Omental fat pad (tissue), 4 donors: ENCODE measurements around the gene RASSF4. TPM values are rescaled to one million over a fixed set of nuclear protein-coding genes. Genes with fewer than 3 reads are reported as not detected.

Experiments used
- ATAC-seq: fragments of 150-250 bp; one replicate; pipeline ENCODE4 v1.9.1; 2016; ENCODE audit warnings: mild to moderate bottlenecking, moderate library complexity; ENCODE audit not compliant: low FRiP score
- DNase-seq: peaks from one replicate; pipeline ENCODE4 v3.0.0-alpha.2; 2019; ENCODE audit warnings: low spot score
- total RNA-seq, 4 donors: library from RNA; depleted of rRNA; stranded (reverse); fragments of >200 nt; gene quantifications; one replicate each; pipeline ENCODE4 v1.1.0, GENCODE V29; 2016
- TF ChIP-seq, protein P1 (sequence below), 3 donors: fragments of 450-650 bp; IDR thresholded peaks; one replicate each; pipeline ENCODE4 v1.5.1; 2016 to 2017; ENCODE audit warnings: antibody characterized with exemption in 3 of 3, mild to moderate bottlenecking in 3 of 3, moderate library complexity in 2 of 3

RASSF4 gene
- total RNA-seq, 4 donors from 2014 or later = 75.1 to 229 (median 142) TPM

DNA sequence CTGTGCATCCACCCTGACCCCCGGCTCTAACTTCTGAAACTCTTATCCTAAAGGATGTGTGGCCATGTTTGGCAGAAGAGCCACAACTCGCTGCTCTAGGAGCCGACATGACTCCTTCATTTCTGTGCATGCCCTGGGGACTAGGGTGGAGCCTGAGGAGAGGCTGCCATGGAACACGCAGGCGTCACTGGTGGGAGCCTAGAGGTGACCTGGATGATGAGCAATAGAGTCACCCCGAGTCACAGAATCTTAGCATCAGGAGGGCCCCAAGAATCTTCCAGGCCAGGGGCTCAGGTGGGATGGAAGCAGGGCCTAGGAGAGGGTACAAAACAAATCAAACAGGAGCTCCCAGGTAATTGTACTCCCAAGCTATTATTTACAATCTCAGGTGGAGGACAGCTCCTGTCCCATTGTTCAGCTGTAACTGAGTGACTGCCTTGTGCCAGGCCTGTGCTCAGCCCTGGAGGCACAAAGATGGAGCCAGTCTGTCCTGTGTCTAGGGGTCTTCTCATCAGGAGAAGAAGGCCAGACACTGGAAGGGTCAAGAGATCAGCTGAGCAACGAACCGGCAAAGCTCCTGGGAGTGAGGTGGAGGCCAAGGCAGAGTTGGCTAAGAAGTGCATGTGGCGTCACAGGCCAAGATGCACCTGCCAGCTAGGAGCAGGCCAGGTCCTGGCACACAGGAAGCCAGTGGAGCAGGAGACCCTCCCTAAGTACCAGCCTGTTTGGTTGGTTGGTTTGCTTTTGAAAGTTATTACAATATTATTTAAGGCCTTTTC, 35.3 kb downstream of the RASSF4 start:
- TF ChIP-seq, protein P1, sequence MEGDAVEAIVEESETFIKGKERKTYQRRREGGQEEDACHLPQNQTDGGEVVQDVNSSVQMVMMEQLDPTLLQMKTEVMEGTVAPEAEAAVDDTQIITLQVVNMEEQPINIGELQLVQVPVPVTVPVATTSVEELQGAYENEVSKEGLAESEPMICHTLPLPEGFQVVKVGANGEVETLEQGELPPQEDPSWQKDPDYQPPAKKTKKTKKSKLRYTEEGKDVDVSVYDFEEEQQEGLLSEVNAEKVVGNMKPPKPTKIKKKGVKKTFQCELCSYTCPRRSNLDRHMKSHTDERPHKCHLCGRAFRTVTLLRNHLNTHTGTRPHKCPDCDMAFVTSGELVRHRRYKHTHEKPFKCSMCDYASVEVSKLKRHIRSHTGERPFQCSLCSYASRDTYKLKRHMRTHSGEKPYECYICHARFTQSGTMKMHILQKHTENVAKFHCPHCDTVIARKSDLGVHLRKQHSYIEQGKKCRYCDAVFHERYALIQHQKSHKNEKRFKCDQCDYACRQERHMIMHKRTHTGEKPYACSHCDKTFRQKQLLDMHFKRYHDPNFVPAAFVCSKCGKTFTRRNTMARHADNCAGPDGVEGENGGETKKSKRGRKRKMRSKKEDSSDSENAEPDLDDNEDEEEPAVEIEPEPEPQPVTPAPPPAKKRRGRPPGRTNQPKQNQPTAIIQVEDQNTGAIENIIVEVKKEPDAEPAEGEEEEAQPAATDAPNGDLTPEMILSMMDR (IDR thresholded peaks at IDR 0.05) = no peak
- DNase-seq = no peak
- no peak for ATAC-seq

DNA sequence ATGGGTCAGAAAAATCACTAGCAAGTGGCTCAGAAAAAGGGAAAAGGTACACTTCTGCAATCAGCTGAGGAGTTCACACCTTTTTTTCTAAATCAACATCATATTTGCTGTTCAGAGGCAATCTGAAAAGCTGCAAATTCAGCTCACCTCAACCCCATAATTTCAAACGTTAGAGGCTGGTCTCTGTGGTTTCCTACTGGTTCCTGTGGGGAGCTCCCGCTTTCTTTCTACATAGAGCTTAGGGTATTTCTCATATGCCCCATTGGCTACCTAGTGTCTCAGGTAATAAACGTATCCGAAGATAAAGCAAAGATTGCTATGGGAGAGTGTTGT, 35.9 kb downstream of the RASSF4 start:
- DNase-seq = no peak
- no peak for ATAC-seq
- TF ChIP-seq, protein P1 (IDR thresholded peaks at IDR 0.05) = no peak

DNA sequence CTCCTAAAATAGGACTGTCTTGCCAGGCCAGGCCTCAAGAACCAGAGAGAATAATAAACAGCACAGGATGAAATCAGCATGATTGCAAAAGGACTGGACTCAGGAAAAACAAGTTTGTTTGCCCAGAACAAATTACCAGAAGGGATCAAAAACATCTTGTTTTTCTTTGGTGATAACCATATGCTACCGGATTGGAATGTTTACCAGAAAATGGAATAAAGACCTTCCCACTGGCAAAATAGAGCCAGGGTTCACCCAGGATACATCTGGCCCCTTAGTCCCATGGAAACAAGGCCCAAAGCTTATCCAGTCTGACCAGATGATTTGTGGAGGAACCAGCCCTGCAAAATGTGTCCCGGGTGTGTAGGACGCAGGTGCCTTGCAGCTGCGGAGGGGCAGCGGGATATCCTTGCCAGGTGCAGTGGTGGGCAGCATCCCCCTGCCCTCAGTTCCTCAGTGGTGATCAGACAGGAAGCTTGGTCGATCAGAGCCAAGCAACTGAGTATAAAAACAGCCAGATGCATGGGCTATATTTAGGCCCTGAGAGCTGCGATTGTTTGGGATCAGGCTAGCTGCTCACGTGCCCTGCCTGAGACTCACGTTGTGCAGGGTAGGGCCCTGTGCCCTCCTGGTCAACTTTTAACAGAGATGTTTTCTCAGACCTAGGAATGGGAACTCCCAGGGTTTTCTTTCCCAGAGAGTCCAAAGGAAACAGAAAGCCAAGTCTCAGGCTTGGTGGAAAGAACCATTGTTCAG, 36.5 kb downstream of the RASSF4 start:
- DNase-seq = no peak
- ATAC-seq = no peak
- TF ChIP-seq, protein P1 (IDR thresholded peaks at IDR 0.05) = no peak

DNA sequence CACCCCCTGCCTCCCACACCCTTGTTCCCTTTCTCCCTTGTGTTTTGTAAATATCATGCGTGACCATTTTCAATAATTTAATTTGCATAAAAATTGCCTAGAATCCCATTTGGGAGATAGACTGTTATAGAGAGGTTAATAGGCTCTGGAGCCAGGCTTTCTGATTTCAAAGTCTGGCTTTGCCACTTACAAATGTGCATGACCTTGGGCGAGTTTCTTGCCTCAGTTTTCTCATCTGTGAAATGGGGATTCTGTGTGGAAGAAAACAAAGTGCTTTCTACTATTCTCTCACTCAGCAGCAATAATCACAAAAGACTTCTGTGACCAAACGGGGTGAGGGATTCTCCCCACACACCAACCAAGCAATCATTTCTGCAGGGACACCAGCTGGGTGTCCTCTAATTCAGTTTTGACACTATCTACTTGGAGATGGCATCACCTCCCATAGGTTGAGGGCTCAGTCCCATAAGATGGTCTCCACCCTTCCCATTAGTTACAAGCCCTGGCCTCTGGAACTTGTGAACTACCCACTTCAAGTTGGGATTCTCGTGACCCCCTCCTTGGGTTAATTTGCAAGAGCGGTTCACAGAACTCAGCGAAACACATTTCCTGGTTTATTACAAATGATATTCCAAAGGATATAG, 37.6 kb downstream of the RASSF4 start:
- TF ChIP-seq, protein P1 (IDR thresholded peaks at IDR 0.05) = no peak
- DNase-seq (no peak), ATAC-seq (no peak)

DNA sequence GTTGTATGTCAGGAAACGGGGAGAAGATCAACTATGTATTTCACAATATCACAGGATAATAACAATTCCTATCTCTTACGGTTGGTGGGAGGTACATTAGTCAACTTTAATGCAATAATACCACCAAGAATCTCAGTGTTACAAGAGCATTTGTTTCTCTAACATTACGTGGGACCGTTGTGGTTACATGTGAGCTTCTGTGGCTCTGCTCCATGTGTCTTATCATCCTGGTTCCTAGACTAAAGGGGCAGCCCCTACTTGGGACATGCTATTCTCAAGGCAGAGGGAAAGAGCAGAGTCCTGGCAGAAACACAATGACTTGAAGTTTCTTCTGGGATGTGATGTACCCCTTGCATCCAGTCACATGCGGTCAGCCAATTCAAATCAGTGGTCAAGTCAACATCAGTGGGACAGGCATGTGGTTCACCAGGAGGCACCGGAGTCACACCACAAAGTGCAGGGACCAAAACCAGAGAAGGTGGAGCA, 38.6 kb downstream of the RASSF4 start:
- ATAC-seq = peak; percentile 34
- no peak for DNase-seq

DNA sequence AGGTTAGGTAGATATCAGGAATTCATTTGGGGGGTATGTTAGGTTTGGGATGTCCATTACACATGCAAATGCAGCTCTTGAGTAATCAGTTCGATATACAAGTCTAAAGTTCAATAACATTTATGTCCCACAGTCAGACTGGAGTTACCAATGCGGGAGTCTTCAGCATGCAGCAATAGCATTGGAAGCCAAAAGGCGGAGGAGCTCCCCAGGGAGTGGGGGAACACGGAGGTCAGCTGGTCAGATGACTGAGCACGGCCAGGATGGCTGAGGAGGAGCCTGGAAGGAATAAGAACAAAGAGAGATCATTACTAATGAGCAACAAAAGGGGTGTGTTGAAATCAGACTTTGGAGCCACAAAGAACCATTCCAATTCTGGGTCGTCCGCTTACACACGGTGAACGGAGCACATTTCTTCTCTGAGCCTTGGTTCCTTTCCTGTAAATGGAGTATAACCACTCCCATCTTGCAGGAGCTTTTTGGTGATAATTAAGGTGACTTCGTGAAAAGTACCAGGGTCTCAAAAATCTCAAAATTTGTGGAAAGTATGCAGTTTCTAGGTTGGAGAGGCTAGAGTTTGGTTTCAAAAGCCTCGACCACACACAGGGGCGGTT, 40.6 kb downstream of the RASSF4 start:
- no peak for DNase-seq
- TF ChIP-seq, protein P1 (IDR thresholded peaks at IDR 0.05) = no peak
- ATAC-seq = peak; percentile 35

More for the DNA sequence above, 38.6 kb downstream of the RASSF4 start:
- TF ChIP-seq, protein P1 (IDR thresholded peaks at IDR 0.05) = no peak
